ENCODE data around the gene ZC2HC1C.
"Not testable (repeated sequence)": the region's sequence is repeated elsewhere in the genome, so short reads cannot be mapped to it uniquely, and the experiment has no call there.

Gene ZC2HC1C

DNA sequence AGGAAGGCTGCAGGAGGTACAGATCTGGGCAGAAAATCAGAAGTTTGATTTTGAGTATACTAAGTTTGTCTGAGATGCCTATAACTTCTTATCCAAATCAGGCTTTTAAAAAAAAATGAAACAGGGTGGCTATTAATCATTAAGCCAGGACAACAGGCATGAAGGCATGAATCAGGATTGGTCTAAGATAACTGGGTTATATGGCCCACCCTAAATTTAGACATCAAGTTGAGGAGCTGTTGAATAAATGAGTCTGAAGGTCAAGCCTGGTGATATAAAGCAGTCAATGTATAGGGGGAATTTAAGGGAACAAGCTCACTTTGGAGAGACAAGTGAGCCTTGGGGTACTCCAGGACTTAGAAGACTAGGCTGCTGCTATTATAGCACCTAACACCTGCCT lies 28.8 kb downstream of the ZC2HC1C start:
- no peak for DNase-seq

DNA sequence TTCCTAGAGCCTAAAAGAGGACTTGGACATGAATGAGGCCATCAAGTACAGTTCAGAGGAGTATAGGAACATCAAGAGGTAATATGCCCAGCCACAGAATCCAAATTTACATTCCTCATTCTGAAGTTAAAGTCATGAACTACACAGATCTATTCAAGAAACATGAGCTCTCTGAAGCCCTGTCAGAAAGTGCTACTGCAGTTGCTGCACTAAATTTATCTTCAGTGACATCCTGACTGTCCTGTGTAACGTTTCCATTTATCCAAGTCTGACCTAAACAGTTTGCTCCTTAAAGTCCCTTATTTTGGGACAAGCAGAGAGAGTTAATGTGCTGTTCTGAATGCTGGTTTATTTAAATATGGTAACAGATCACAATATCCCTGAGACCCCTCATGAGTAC lies 29.2 kb downstream of the ZC2HC1C start:
- no peak for DNase-seq

DNA sequence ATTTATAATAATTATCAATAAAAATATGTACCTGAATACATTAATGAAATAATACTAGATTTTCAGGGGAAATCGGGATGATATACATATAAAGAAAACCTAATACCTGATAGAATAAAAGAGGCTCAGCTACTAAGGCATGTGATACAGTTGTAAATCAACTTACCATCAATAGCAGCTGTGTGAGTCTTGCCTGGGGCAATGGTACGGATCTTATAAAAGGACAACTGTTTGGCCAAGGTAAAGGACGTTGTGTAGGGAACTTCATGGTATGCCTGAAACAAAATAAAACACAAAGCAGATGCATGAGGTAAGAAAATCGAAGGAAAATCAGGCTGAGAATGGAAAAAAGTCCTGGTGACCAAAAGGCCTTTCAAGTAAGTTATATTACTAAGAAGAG lies 32.0 kb downstream of the ZC2HC1C start:
- no peak for DNase-seq

DNA sequence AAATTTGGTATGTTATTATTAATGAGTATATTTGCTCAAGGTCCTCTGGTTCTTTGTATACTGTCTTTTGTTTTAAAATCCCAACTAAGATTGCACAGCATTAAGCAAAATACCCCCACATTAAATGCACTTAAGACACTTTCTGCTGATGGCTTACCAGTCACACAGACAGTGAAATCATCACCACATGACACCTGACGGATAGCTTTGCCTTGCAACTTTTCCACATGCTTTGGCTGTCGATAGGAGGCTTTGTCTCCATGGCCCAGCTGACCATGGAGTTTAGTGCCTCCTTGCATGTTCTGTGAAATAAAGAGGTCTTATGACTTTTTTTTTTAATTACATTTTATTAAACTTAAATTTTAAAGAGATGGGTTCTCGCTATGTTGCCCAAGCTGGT lies 37.7 kb downstream of the ZC2HC1C start:
- no peak for DNase-seq

DNA sequence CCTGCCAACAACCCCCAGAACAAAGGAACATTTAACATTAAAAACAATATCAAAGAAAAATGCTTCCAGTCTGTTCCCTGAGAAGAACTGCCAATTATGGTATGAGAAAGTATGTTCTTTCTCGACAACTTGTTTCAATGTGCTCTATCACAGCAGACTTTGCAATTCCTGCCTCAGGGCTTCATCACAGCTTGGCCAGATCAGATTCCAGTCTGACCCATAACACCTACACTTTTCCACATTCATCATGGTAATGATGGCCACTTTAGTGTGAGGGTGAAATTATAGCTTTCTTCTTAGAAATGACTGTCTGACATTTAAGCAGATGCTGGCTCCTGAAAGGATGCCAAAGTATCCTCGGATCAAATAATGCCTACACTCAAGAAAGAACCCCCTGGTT lies 40.4 kb downstream of the ZC2HC1C start:
- DNase-seq, result no peak

DNA sequence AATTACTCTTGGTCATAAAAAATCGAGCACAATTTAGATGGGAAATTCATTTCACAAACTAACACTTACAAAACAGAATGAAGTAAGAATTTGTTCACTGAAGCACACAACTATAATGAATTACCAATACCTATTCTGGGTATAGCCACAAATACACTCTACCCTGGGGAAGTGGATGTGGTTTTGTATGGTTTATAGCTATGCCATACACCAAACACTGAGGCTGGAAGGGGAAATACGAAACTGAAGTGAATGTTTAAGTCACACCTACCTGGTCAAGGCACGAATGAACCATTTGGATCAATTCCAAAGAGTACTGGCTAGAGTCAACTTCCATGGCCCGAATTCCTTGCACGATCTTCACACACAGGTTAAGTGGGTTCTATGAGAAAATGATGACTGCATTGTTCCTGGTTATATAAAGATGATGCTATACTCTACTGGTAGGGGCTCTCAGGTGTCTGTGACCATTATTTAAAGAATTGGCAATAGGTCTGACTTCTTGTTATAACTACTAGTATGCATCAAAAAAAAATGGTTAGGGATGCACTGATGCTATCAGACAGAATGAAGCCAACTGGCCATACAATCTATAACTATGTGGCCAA lies 44.6 kb downstream of the ZC2HC1C start:
- no peak for DNase-seq

DNA sequence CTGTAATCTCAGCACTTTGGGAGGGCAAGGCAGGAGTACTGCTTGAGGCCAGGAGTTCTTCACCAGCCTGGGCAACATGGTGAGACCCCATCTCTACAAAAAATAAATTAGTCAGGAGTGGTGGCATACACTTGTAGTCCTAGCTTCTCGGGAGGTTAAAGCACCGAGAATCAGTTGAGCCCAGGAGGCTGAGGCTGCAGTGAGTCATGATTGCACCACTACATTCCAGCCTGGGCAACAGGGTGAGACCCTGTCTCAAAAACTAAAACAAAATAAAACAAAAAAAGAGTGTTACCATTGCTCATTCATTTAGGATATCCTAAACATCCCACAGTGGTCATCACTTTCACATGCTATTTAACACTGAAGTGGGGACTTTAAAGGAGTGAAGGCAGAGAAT lies 49.6 kb downstream of the ZC2HC1C start:
- no peak for DNase-seq

DNA sequence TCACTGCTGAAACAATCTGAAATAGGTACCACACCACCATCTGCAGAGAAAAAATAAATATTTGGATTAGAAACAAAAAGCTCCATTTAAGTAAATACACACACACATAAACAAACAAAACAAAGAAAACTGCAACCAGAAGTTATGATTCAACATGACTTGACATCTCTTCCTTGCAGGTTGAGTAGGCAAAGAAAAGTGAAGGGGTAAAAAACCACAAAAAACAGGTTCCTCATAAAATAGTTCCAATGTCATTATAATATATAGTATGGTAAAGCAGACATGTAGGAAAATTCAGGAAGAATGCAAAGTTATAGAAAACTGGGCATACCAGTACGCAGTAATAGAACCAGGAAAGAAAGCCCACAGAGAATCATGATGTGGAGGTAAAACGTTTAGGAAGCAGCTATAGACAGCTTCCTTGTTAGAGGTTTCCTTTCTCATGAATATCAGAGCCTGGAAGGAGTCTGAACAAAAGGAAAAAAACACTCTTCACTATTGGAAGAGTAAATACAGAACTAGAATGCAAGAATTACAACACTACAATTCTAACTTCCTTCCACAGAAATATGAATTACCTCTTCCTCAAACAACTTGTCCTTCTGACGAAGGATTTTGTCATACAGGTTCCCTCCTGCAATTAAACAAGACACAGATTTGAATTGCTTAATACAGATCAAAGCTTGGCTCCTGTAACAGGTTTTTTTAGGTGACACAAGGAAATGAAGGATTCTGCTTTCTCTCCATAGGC lies 51.3 kb downstream of the ZC2HC1C start:
- DNase-seq, result no peak

DNA sequence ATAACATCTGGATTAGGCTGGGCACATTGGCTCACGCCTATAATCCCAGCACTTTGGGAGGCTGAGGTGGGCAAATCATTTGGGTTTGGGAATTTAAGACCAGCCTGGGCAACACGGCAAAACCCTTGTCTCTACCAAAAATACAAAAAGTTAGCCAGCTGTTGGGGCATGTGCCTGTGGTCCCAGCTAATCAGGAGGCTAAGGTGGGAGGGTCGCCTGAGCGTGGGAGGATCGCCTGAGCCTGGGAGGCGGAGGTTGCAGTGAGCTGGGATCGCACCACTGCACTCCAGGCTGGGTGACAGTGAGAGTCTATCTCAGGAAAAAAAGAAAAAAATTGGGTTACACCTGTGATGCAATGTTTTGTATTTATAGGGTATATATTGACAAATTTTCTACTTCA lies 52.1 kb downstream of the ZC2HC1C start:
- DNase-seq, result no peak

DNA sequence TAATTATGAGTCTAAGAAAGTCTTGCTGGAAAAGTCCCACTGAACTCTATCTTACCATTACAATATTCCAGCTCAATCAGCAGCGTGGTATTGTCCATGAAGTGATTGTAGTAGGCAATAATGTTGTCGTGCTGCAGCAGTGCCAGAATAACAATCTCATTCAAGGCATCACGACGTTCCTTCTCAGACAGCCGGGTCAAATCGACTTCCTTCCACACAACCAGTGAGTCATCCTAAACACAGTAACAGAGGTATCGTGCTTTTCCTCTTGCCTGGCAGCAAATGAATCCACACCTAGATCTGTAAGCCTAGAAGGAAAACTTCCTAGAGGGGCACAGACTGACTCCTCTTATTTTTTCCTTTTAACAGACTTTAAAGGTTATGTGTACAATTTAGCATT lies 54.5 kb downstream of the ZC2HC1C start:
- DNase-seq, result no peak

DNA sequence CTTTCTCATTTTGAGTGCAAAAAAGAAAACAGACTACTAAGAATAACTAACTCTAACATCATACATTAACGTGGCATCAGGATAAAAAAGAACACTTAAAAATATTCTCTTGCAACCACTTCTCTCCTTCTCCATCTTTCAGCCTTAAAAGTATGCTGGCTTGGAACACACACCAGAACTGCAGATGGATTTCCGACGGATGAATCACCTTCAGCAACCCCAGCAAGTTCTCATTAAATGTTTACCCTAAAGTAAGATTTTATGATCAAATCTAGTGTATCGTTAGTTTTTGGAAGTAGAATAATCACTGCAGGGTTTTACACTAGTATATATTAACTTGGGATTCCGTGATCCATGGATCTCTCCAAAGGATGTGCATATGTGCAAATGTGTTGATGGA lies 56.2 kb downstream of the ZC2HC1C start:
- no peak for DNase-seq

DNA sequence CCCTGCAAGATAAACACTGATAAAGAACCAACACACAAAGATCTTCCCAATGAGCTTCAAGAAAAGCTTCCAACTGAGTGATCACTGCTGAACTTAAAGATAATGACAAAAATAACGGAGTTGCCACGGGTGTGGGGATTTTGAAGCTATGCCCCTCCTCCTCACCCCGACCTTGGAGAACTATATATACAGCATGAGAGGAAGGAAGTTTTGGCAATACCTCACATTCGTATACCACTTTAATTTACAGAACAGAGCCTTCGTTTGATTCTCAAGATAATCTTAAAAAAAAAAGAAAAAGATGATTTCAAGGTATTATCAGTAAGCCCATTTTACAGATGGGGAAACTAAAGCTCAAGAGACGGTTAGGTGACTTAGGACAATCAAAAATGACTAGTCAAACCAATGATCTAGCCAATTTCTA lies 56.7 kb downstream of the ZC2HC1C start:
- DNase-seq, result no peak

DNA sequence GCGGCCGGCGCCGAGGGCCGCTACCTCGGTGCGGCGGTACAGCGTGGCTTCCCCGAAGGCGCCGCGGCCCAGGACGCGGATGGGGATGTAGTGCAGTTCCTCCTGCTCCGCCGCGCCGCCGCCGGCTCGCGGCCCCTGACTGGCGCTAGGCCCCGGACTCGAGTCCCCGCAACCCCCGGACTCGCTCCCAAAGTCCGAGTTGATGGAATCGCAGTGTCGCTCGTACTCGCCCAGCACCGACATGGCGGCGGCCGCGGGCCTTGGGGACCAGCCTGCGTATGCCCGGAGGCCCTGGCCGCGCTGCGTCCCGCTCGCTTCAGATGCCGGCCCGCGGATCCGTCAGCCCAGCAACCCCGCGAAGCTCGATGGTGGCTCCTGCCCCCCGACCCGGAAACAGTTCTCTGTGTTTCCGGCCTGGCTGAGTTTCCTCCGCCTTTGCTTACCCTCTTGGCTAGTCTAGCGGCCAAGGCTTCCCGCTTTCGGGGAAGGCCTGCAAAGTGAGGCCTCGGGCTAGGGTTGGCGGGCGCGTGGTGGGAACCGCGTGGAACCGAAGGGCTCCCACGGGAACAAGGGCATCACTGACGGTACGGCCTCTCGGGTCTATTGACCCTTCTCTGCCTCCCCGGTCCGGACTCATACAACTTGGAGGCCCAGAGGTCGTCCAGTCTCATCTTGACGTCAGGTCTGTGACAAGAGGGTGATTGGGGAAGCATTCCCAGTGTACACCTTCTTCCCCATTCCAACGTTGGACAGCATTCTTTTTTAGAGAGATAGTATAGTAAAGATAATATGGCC lies 57.4 kb downstream of the ZC2HC1C start, which contains the start of gene NEK9:
TSS of gene NEK9 (minus strand) at position 370 of the 795 bp plus-strand sequence. CDS start at position 243, 127 bp downstream.
- DNase-seq, result peak; percentile 73

DNA sequence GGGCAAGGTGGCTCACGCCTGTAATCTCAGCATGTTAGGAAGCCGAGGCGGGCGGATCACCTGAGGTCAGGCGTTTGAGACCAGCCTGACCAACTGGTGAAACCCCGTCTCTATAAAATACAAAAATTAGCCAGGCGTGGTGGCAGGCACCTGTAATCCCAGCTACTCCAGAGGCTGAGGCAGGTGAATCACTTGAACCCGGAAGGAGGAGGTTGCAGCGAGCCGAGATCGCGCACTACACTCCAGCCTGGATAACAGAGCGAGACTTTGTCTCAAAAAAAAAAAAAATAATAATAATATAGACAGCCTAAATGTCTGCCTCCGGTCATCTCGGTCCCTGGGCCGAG lies 58.0 kb downstream of the ZC2HC1C start:
- DNase-seq, result not testable (repeated sequence)

DNA sequence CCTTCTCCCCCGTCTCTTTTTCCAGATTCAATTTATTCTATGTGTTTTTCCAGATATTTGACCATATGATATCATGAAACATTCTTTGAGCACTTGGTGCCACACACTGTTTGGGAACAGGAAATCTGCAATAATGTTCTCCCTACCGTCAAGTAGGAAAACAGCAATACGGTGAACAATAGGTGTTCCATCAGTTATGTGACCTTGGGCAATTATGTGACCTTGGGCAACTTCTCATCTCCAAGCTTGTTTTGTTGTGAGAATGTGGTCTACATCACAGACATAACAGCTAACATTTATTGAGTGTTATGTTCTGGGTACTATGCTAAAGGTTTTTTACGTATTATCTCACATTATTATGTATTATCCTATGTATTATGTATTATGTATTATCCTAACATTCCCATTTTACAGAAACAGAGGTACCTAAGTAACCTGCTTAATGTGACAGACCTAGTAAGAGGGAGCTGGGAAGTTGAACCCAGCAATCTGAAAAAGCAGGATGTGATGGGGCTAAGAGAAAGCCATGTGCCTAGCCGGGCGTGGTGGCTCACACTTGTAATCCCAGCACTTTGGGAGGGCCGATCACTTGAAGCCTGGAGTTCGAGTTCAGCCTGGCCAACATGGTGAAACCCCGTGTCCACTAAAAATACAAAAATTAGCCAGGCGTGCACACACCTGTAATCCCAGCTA lies 58.6 kb downstream of the ZC2HC1C start:
- no peak for DNase-seq

DNA sequence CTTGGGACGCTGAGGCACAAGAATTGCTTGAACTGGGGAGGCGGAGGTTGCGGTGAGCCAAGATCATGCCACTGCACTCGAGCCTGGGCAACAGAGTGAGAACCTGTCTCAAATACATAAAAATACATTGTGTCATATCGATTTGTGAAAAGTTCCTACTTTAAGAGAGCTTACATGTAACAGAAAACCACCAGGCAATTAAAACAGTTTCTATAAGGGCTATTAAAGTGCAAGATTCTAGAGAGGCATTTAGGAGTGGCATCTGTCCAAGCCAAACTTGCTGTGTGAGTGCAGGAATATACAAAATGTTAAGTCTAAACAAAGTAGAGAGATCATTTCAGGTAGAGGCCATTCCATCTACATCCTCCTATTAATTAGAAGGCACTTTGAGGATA lies 59.2 kb downstream of the ZC2HC1C start:
- no peak for DNase-seq
